K562 (cell line): ENCODE measurements around the gene HBM.

Experiments
- CEBPZ ChIP-seq: fragments of 150-350 bp; IDR thresholded peaks from 2 replicates; pipeline ENCODE4 v1.6.1; 2014; ENCODE audit warnings: low read depth, mild to moderate bottlenecking, low read length, borderline replicate concordance
- MAX ChIP-seq: sonication (generic); formaldehyde crosslinking; IDR thresholded peaks from 2 replicates; pipeline ENCODE4 v1.9.0; 2022; ENCODE audit warnings: mild to moderate bottlenecking, missing genetic modification reagents
- MECOM ChIP-seq: fragments of 250-450 bp; sonication (Bioruptor Pico); IDR thresholded peaks from 2 replicates; pipeline ENCODE4 v1.8.0; 2022; ENCODE audit warnings: inconsistent platforms
- NFIC ChIP-seq: fragments of 450-650 bp; IDR thresholded peaks from 2 replicates; pipeline ENCODE4 v1.6.1; 2017; ENCODE audit warnings: mild to moderate bottlenecking, inconsistent platforms
- NR2C2 ChIP-seq, 2 experiments: fragments of 200-800 bp in 1 of 2; sonication (Bioruptor generic) in 1 of 2; sonication (generic) in 1 of 2; formaldehyde crosslinking in 1 of 2; IDR thresholded peaks; 2 replicates each; pipeline versions ENCODE4 v1.6.1 to v1.8.0; 2016 to 2022; ENCODE audit warnings: mild to moderate bottlenecking in 1 of 2, missing compliant biosample characterization in 1 of 2, missing genetic modification characterization in 1 of 2, missing genetic modification reagents in 1 of 2
- PCBP1 ChIP-seq: fragments of 200-400 bp; formaldehyde crosslinking; IDR thresholded peaks from 2 replicates; pipeline ENCODE4 v1.6.1; 2018; ENCODE audit warnings: mild to moderate bottlenecking, low read depth, low read length; ENCODE audit not compliant: poor library complexity, severe bottlenecking
- SNRNP70 ChIP-seq: fragments of 200-400 bp; formaldehyde crosslinking; optimal IDR thresholded peaks from 2 replicates; pipeline ENCODE3; 2017; ENCODE audit warnings: low read depth, low read length
- SP2 ChIP-seq: IDR thresholded peaks from 2 replicates; pipeline ENCODE4 v1.6.1; 2011; ENCODE audit warnings: mild to moderate bottlenecking, low read depth, low read length, moderate library complexity; ENCODE audit not compliant: poor library complexity, severe bottlenecking; ENCODE audit errors: extremely low read depth
- THAP12 ChIP-seq: fragments of 250-450 bp; sonication (Bioruptor Pico); IDR thresholded peaks from 2 replicates; pipeline ENCODE4 v1.9.0; 2021; ENCODE audit warnings: mild to moderate bottlenecking, inconsistent platforms
- ZNF384 ChIP-seq: IDR thresholded peaks from 2 replicates; pipeline ENCODE4 v1.6.1; 2012; ENCODE audit warnings: low read depth, low read length, improper control_type of control experiment

- TF ChIP-seq THAP12 (CRISPR knock-in tag) (no peak), ZNF384 (no peak), PCBP1 (no peak), SNRNP70 (no peak), SP2 (no peak), CEBPZ (no peak), NR2C2 (CRISPR knock-in tag; IDR thresholded peaks at IDR 0.05) (no peak), NR2C2 (tag; IDR thresholded peaks at IDR 0.05) (no peak), MECOM (no peak), MAX (no peak), NFIC (no peak)
Observed at GRCh38 chr16:191831-192230, 26.1 kb downstream of the HBM start.
